Head of caudate nucleus (tissue), 42 donors: ENCODE measurements around the gene AMDHD1.

Experiments
- DNase-seq, 42 donors: peaks; one replicate each; pipeline versions ENCODE4 v3.0.0 to v3.0.0-alpha.2; 2020 to 2021; ENCODE audit warnings: mixed read lengths in 7 of 42
- intact Hi-C: fragments of 100-400 bp; cut with DNase I; formaldehyde crosslinking; loops from one replicate; pipeline ENCODE4 v1.15.0; 2022

Gene AMDHD1

GRCh38 chr12:95943330-95943842 is at the start of gene AMDHD1:
TSS of gene AMDHD1 (plus strand) at chr12:95943331. CDS start at chr12:95943399, 68 bp downstream.
- peak; percentile 14 to 78 (median 58) for DNase-seq
- intact Hi-C loops: no loop called here

- intact Hi-C loops: no loop called here
- no peak for DNase-seq
These were observed 46.3 kb upstream of the AMDHD1 start for GRCh38 chr12:95896846-95897245.

- DNase-seq: no peak
These were observed 45.0 kb upstream of the AMDHD1 start for GRCh38 chr12:95898081-95898480.

GRCh38 chr12:95908573-95908972 is 34.6 kb upstream of the AMDHD1 start:
- no peak for DNase-seq
- intact Hi-C loops: no loop called here

More at GRCh38 chr12:95898081-95898480, 45.0 kb upstream of the AMDHD1 start:
- intact Hi-C loops: no loop called here

- intact Hi-C loops: no loop called here
- no peak for DNase-seq
These were observed 33.3 kb upstream of the AMDHD1 start for GRCh38 chr12:95909871-95910270.

- DNase-seq: peak in 37 of 42 donors; percentile 4 to 76 (median 45)
- intact Hi-C loops: no loop called here
These were observed 24.7 kb upstream of the AMDHD1 start for GRCh38 chr12:95918194-95918993.

GRCh38 chr12:95919110-95919509 is 24.0 kb upstream of the AMDHD1 start:
- no peak for DNase-seq
- intact Hi-C loops: no loop called here

- intact Hi-C loops: no loop called here
- DNase-seq: peak in 12 of 42 donors; percentile 6 to 58 (median 18)
These were observed 20.9 kb upstream of the AMDHD1 start for GRCh38 chr12:95922231-95922630.

GRCh38 chr12:95940514-95940913 is 2.6 kb upstream of the AMDHD1 start:
- DNase-seq: no peak
- intact Hi-C loops: no loop called here

GRCh38 chr12:95942101-95942523 is 1.0 kb upstream of the AMDHD1 start:
- intact Hi-C loops: no loop called here
- DNase-seq: peak in 6 of 42 donors; percentile 4 to 22 (median 14)

- intact Hi-C loops: no loop called here
- DNase-seq: peak; percentile 68 to 94 (median 83)
These were observed 404 bp upstream of the AMDHD1 start, which contains the start of gene CCDC38 for GRCh38 chr12:95942524-95943329. TSS of gene CCDC38 (minus strand) at chr12:95942614. CDS start at chr12:95936509, 6,105 bp downstream.

- no peak for DNase-seq
- intact Hi-C loops: no loop called here
These were observed 1.1 kb downstream of the AMDHD1 start for GRCh38 chr12:95944108-95944704.

GRCh38 chr12:95949477-95950206 is 6.5 kb downstream of the AMDHD1 start:
- no peak for DNase-seq
- intact Hi-C loops: no loop called here

GRCh38 chr12:95951515-95951914 is 8.4 kb downstream of the AMDHD1 start:
- intact Hi-C loops: no loop called here
- no peak for DNase-seq

- no peak for DNase-seq
- intact Hi-C loops: no loop called here
These were observed 9.9 kb downstream of the AMDHD1 start for GRCh38 chr12:95953000-95953399.

- DNase-seq: no peak
- intact Hi-C loops: no loop called here
These were observed 12.5 kb downstream of the AMDHD1 start for GRCh38 chr12:95955549-95956159.

- DNase-seq: peak in 31 of 42 donors; percentile 5 to 61 (median 34)
- intact Hi-C loops: no loop called here
These were observed 13.5 kb downstream of the AMDHD1 start for GRCh38 chr12:95956557-95957145.

GRCh38 chr12:95959107-95959506 is 16.0 kb downstream of the AMDHD1 start:
- intact Hi-C loops: no loop called here
- DNase-seq: no peak
